Tibial nerve (tissue), 4 donors: ENCODE results near the gene DNAJC25.
A peak's percentile ranks its signal among the peaks of the same experiment; 100 is the strongest.

Experiments used
- CTCF ChIP-seq, 5 experiments: fragments of 200-600 bp in 3 of 5; fragments of 450-650 bp in 2 of 5; sonication (generic) in 3 of 5; IDR thresholded peaks; one replicate each; pipeline ENCODE4 v1.5.1; 2016 to 2019; ENCODE audit warnings: antibody characterized with exemption in 5 of 5, mild to moderate bottlenecking in 3 of 5, moderate library complexity in 2 of 5
- EP300 ChIP-seq, 2 donors: sonication (generic); formaldehyde crosslinking; IDR thresholded peaks; one replicate each; pipeline ENCODE4 v1.6.1; 2017; ENCODE audit warnings: antibody characterized with exemption in 2 of 2, mild to moderate bottlenecking in 1 of 2
- POLR2A ChIP-seq, 2 donors: fragments of 450-650 bp; IDR thresholded peaks; one replicate each; pipeline ENCODE4 v1.6.1; 2017; ENCODE audit warnings: antibody characterized with exemption in 2 of 2, mild to moderate bottlenecking in 2 of 2, moderate library complexity in 2 of 2

GRCh38 chr9:111622626-111623025 lies 8.5 kb upstream of the DNAJC25 start:
- TF ChIP-seq POLR2A (IDR thresholded peaks at IDR 0.05) (no peak), CTCF (IDR thresholded peaks at IDR 0.05) (no peak), EP300 (IDR thresholded peaks at IDR 0.05) (peak in 1 of 2 donors; percentile 62)
